Astrocyte of the cerebellum (primary cell): Measurements from ENCODE around the gene DDX17.

Experiments
- DNase-seq: peaks from one replicate; pipeline ENCODE4 v3.0.0-alpha.2; 2011; ENCODE audit warnings: low read depth
- H3K4me3 ChIP-seq: 2 replicates; pipeline ENCODE4 v1.5.1; 2011; ENCODE audit warnings: mild to moderate bottlenecking, low read depth, low read length, moderate library complexity
- in situ Hi-C: cut with HindIII; loops from 2 replicates; pipeline ENCODE4 v1.10.0; 2017; ENCODE audit warnings: low sequenced_read_pairs
- TF ChIP-seq, protein P1 (sequence below): IDR thresholded peaks from 2 replicates; pipeline ENCODE4 v1.5.1; 2012; ENCODE audit warnings: low read length, low read depth, moderate library complexity, mild to moderate bottlenecking; ENCODE audit errors: missing control alignments

Gene DDX17

DNA sequence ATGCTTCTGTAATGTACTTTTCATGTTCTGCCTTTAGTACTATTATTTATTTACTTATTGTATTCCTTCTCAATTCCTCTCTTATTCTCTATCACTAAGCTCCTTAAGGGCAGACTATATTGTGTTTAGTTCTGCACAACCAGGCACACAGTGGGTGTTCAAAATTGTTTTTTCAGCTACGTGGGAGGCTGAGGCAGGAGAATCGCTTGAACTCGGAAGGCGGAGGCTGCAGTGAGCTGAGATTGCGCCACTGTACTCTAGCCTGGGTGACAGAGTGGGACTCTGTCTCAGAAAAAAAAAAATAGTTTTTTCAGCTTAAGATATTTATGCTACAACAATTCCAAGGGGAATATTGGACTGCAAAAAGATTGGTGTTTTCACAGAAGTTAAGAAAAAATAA is 17.4 kb upstream of the DDX17 start:
- DNase-seq = no peak
- TF ChIP-seq, protein P1, sequence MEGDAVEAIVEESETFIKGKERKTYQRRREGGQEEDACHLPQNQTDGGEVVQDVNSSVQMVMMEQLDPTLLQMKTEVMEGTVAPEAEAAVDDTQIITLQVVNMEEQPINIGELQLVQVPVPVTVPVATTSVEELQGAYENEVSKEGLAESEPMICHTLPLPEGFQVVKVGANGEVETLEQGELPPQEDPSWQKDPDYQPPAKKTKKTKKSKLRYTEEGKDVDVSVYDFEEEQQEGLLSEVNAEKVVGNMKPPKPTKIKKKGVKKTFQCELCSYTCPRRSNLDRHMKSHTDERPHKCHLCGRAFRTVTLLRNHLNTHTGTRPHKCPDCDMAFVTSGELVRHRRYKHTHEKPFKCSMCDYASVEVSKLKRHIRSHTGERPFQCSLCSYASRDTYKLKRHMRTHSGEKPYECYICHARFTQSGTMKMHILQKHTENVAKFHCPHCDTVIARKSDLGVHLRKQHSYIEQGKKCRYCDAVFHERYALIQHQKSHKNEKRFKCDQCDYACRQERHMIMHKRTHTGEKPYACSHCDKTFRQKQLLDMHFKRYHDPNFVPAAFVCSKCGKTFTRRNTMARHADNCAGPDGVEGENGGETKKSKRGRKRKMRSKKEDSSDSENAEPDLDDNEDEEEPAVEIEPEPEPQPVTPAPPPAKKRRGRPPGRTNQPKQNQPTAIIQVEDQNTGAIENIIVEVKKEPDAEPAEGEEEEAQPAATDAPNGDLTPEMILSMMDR = no peak
- in situ Hi-C loops = no loop called here
- no peak overlapping the region for H3K4me3 ChIP-seq

DNA sequence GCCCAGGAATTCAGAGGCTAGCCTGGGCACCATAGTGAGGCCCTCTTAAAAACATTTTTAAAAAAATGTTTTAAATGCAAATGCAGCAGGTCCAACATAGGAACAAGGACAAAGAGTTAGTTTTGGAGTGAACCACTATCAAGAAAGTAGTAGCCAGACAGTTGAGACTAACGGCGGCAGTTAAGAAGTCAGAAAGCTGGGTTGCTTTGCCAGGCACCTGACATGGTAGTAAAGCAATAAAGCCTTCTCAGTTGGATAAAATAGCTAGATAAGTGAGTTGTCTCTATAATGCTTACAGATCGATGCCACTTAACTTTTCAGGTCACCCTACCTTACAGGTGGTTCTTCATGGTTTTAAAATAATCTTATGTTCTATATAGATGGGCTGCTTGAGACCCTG is 16.9 kb upstream of the DDX17 start:
- DNase-seq = no peak
- H3K4me3 ChIP-seq = no peak overlapping the region
- in situ Hi-C loops = no loop called here
- TF ChIP-seq, protein P1 = no peak

DNA sequence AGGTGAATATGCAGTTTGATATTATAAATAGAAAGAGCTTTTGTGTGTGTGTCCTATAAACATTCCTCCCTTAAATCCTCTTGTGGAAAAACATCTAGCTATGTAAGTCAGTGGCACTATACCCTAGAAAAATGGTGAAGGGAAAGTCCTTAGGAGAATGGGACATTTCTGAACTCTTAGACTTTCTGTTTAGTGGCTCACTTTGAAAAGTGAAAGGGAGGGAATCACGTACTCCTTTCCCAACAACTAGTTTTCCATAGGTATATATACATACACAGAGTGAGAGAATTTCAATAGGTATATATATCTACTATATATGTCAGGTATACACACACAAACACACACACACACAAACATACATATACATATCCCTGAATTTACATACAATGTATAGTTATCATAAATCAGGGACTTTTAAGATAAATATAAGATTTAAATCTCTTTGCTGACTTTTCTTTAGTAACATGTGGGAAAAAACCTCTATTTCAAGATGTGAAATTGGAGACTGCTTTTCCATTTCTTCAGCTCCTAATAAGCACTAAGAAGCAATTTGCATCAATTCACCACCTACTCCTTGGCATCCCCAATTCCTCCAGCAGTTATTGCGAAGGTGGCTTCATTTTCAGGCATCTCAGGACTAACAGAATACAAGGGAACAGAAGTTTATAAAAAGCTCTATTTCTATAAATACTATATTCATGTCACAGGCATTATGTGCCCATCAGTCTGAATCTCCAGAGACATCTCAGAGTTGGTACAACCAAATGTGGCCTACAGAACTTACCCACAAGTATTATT is 13.5 kb upstream of the DDX17 start:
- no peak overlapping the region for H3K4me3 ChIP-seq
- in situ Hi-C loops = no loop called here
- DNase-seq = no peak
- TF ChIP-seq, protein P1 = no peak

DNA sequence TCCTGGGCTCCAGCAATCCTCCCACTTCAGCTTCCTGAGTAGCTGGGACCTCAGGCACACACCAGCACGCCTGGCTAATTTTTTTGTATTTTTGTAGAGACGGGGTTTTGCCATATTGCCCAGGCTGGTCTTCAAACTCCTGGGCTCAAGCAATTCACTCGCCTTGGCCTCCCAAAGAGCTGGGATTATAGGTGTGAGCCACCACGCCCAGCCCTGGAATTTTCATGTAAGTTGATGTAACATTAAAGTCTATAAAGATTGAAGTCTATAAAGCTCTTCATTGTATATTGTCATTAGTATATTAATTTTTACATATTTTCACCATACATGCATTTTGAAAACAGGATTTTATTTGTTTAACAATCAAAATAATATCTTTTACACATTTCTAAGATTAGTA is 12.5 kb upstream of the DDX17 start:
- DNase-seq = no peak
- TF ChIP-seq, protein P1 = no peak
- H3K4me3 ChIP-seq = no peak overlapping the region
- in situ Hi-C loops = no loop called here

DNA sequence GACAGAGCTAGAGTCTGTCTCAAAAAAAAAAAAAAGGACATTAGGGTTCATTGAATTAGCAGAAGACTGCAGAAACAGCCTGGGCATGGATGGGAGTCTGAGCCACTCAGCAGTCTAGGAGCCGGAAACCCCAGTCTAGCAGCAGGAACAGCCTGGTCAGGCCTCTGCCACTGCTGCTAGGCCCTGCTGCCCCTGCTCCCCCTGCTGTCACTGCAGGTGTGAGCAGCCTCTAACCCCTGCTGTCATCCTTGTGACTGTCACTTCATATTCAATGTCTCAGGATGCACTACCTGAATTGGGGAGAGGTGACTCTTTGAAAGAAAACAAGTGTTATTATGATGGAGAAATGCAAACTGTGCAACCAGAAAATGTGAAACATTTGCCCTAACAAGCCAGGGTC is 7.0 kb upstream of the DDX17 start:
- no peak for DNase-seq
- in situ Hi-C loops = no loop called here

DNA sequence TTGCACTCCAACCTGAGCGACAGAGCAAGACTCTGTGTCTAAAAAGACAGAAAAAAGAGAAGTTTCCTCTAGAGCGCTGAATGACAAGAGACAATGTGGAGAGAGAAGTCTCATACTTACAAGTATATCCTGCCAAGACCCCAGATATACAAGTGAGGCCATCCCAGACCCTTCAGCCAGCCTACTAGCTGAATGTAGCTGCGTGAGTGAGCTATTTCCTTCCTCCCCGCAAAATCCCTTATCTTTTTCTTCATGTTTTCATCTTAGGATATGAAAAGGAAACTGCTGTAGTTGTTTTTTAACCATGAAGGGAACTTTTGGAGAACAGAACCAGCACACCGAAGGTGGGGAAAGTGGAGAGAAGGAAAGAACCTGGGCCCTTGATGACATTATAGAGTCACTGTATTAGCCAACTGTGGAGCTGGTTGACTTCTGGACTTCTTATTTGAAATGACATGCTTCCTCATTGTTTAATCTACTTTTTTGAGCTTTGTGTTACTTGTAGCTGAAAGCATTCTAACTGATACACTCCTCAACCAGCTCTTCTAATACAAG is 4.4 kb upstream of the DDX17 start:
- no peak for DNase-seq
- no peak overlapping the region for H3K4me3 ChIP-seq
- TF ChIP-seq, protein P1 = no peak
- in situ Hi-C loops = no loop called here

More for the DNA sequence above, 7.0 kb upstream of the DDX17 start:
- H3K4me3 ChIP-seq = no peak overlapping the region
- TF ChIP-seq, protein P1 = no peak
